GM12891 (cell line): Measurements from ENCODE around the gene ANGPTL5.
A peak's percentile ranks its signal among the peaks of the same experiment; 100 is the strongest.

ENCODE experiments used
- DNase-seq: peaks from one replicate; pipeline ENCODE4 v3.0.0; 2011; ENCODE audit warnings: low spot score; ENCODE audit not compliant: insufficient read length
- FAIRE-seq: peaks from 2 replicates; lab custom pipeline; 2011; peaks lifted over from hg19 to GRCh38; lab: Jason Lieb, UNC
- PAX5 ChIP-seq: IDR thresholded peaks from 2 replicates; pipeline ENCODE4 v1.6.1; 2011; ENCODE audit warnings: low read length, moderate library complexity, mild to moderate bottlenecking; ENCODE audit not compliant: insufficient read depth, severe bottlenecking
- POLR2A ChIP-seq: IDR thresholded peaks from 2 replicates; pipeline ENCODE4 v1.6.1; 2011; ENCODE audit warnings: low read depth, low read length, control low read depth
- POLR2AphosphoS5 ChIP-seq: IDR thresholded peaks from 2 replicates; pipeline ENCODE4 v1.6.1; 2011; ENCODE audit warnings: low read depth, low read length, control low read depth
- POU2F2 ChIP-seq: IDR thresholded peaks from 2 replicates; pipeline ENCODE4 v1.6.1; 2011; ENCODE audit warnings: low read depth, mild to moderate bottlenecking, control low read depth, low read length, moderate library complexity
- SPI1 ChIP-seq: IDR thresholded peaks from 2 replicates; pipeline ENCODE4 v1.6.1; 2011; ENCODE audit warnings: low read depth, low read length, control low read depth
- TAF1 ChIP-seq: IDR thresholded peaks from 2 replicates; pipeline ENCODE4 v1.6.1; 2011; ENCODE audit warnings: low read depth, low read length, control low read depth

Gene ANGPTL5

DNA sequence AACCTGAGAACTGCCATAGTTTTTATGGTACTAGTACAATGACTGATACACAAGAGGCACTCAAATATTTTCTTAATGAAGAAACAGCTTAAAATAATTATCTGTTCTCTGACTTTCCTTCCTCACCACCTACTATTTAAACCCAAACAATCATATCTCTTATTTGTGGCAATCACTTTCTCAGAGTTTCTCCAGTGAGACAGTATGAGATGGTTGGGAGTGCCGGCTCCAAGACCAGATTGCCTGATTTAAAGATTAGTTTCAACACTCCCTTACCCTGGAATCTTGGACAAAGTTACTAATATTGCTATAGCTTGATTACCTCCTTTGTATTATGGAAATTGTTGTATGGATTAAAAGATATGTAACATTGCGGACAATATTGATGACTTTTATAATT is 7.2 kb downstream of the ANGPTL5 start:
- no peak for FAIRE-seq
- DNase-seq: no peak
- TF ChIP-seq SPI1 (no peak), POLR2A (no peak), PAX5 (no peak), TAF1 (no peak), POLR2AphosphoS5 (no peak), POU2F2 (no peak)

DNA sequence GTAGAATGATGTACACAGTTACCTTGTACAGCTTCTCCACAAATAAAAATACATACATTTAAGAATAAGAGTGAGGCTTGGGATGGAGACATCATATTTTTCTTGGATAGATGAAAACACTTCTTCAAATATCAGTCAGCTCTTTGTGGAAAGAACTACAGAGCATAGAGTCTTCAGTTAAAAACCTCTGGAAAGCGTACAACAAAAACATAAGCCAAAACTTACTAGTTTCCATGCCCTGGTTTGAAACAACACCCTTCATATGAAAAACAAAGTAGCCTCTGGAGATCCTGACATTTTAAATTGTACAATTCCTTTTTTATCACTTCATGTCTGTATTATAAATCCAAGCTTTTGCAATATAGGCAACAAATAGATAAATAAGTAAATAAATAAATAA is 8.5 kb downstream of the ANGPTL5 start:
- no peak for FAIRE-seq
- TF ChIP-seq TAF1 (no peak), SPI1 (no peak), PAX5 (no peak), POLR2AphosphoS5 (no peak), POU2F2 (no peak), POLR2A (no peak)
- no peak for DNase-seq

DNA sequence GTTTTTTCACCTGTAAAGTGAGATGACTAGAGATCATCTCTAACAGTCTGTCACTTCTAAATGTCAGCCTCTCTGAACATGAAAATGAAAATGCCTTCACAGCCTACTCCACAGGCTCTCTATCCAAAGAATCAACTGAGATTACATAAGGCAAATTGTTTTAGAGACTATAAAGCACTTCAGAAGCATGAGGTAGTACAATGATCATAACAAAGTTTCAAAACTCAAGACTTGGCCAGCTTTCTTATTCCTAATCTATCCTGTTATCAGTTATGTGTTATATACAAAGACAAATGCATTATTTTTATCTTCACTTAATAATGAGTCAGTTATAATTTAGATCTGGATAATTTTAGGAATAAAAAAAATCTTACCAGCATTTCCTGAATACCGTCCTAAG is 21.8 kb downstream of the ANGPTL5 start:
- no peak for FAIRE-seq
- TF ChIP-seq SPI1 (no peak), TAF1 (no peak), POLR2AphosphoS5 (no peak), PAX5 (no peak), POLR2A (no peak), POU2F2 (no peak)

DNA sequence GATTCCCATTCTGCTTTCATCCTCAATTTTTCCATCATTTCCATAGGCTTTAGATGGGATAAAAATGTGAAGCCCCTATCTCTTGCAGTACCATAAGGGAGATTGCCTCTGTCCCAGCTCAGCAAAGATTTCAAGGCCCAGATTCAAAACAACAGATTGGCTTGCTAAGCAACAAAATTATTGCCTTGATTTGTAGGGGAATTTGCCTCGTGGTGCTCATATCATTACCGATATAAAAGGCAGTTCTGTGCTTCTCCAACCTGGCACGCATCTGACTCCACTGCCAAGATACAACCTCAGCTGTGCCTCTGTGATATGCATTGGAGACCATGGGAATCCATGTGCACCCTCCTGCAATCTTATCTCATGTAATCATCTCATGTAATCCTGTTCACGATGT is 26.6 kb downstream of the ANGPTL5 start:
- FAIRE-seq (no peak), DNase-seq (no peak)
- TF ChIP-seq PAX5: no peak
- TF ChIP-seq POU2F2: no peak
- no peak for TF ChIP-seq SPI1
- TF ChIP-seq TAF1: no peak
- no peak for TF ChIP-seq POLR2AphosphoS5
- no peak for TF ChIP-seq POLR2A

More for the DNA sequence above, 21.8 kb downstream of the ANGPTL5 start:
- DNase-seq: no peak

DNA sequence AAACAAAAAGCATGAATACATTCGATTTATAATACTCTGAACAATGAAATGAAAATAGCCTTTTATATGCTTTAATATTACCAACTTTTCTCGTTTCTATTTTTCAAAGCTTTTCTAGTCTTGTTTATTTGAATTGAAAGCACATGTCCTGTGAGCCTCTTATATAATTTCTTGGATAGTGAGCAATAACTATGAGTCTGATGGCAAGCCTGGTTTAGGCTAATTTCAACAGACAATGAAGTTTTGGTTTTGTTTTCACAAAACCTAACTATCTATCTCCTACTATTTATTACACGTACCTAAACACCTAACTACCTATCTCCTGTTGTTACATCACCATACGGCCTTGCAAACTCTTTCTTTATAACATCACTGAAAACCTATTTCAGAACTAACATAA is 30.7 kb downstream of the ANGPTL5 start:
- FAIRE-seq (peak; percentile 23), DNase-seq (no peak)
- TF ChIP-seq PAX5: no peak
- TF ChIP-seq POU2F2: no peak
- no peak for TF ChIP-seq SPI1
- no peak for TF ChIP-seq POLR2AphosphoS5
- no peak for TF ChIP-seq POLR2A
- TF ChIP-seq TAF1: no peak

DNA sequence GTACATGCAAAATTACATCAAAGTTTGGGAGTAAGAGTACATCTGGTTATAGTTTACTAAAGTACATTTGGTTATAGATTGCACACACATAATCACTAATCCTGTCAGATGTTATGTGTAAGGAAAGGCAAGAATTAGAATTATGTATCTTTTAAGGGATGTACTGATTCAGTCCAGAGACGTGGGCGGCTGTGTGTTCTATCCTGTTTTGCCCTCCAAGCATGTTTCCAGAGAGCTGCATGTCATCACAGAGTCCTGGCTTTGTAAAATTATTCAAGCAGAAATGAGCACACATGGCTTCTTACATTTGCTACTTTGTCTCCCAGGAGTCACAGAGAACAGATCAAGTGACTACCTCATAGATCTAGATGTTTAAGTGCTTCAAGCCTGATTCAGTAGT is 34.7 kb downstream of the ANGPTL5 start:
- TF ChIP-seq POLR2AphosphoS5 (no peak), SPI1 (no peak), POU2F2 (no peak)
- no peak for DNase-seq
- FAIRE-seq: no peak

DNA sequence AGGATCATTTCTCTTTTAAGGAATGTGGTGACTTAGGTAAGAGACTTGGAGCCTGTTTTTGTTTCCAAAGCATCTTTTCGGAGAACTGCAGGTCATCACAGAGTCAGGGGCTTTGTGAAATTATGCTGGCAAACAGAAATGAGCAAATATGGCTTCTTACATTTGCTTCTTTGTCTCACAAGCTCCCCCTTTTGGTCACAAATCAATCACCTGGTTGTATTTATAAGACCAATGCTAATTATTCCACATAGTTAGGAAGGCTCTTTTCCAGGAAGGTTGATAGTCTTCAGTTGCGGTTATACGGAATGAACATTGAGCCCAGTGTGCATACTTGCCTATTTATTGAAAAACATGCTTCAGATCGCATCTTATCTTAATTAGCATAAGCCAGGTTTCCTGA is 36.1 kb downstream of the ANGPTL5 start:
- TF ChIP-seq PAX5 (no peak), TAF1 (no peak), POLR2A (no peak), POU2F2 (no peak), POLR2AphosphoS5 (no peak)
- FAIRE-seq (no peak), DNase-seq (no peak)

DNA sequence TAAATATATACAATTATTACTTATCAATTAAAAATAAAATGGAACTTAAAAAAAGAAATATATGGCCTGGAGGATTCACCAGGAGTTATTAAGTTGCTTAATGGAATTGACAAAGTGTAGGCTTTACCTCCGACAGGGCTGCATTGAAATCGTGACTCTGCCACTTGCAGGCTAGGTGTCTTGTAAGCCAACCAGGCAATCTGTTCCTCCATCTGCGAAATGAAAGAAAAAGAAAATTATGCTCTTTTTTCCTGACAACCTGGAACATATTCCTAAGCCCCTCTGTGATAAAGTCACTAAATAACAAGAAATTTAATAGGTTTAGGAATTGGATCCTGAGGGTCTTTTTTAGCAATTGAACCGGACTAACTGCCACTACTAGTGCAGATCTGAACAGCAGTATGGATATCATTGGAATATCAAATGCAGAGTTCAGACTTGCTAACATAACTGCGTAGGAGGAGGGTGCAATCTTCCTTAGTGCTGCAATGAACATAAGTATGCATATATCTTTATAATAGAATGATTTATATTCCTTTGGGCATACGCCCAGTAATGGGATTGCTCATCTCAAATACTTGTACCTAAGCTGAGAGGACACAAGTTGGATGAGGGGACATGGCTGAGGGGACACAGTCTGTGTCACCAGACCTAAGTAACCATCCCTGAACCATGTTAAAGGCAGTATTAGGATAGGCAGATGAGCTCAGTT is 44.0 kb downstream of the ANGPTL5 start:
- FAIRE-seq: no peak
- no peak for TF ChIP-seq POLR2AphosphoS5
- TF ChIP-seq PAX5: no peak
- DNase-seq: no peak

DNA sequence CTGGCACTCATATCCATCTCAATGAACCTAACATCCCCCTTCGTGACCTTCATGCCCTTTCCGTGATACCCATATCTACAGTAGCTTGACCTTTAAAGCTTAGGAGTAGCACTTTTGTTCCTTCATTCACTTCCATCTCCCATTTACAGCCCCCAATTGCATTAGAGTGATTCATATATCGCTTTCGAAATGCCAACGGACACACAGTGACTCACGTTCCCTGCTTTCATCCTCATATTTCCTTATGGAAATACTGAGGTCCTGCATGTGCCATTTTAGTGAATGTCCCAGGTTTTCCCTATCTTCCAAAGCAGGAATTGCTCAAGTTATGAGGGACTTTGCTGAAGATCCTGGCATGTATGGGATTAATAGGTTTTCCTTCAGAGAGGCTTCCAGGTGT is 45.8 kb downstream of the ANGPTL5 start:
- no peak for TF ChIP-seq POLR2A
- no peak for FAIRE-seq
- no peak for DNase-seq

DNA sequence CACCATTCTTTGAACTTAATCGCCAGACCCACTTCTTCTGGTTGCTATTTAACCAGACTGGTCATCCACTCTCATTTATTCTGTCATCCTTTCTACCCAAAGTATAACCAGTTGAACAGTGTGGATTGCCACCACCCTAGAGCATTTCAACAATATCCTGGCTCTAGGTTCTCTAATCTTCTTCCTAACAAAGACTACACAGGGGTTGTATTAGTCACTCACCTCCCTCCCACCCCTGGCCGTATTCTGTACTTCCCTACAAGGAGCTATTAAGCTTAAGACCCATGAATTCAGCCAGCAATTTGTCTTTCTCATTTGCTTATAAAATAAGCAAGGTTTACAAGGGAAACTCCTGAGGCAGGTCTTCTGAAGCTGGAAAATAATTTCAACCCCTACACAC is 48.4 kb downstream of the ANGPTL5 start:
- no peak for FAIRE-seq
- no peak for TF ChIP-seq SPI1
- no peak for DNase-seq
